ENCODE data around the gene KCNT2.

KCNT2 gene

DNA sequence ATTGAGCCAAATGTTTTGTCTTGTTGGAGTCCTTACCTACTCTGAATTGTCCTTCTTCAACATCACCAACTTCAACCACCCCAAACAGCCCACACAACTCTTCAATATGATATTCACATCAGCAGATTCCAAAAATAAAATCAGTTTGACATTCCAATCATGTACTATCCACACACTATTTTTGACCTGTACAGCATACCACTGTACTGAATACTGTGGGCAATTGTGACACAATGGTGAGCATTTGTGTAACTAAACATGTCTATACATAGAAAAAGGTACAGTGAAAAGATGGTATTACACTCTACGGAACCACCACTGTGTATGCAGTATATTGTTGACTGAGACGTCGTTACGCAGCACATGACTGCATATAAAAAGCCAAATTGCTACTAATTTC lies 223.1 kb downstream of the KCNT2 start:
- no peak for DNase-seq

DNA sequence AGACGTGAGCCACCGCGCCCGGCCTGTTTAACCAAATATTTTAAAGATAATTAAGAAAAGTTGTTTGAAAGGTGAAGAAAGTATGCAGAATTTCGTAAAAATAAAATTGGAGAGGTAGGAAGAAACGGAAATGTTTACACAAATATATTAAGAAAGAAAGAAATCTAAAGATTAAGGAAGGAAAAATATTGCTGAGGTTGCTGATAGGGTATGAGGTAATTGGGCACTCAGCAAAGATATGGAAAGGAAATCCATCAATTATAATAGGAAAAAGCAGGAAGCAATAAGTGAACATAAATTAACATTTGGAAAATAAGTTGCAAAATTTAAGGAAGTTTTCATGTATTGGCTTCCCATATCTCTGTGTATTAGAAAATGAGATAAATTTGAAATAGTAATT lies 225.9 kb downstream of the KCNT2 start:
- no peak for DNase-seq

GRCh38 chr1:196381544-196381943 lies 226.7 kb downstream of the KCNT2 start:
- no peak for DNase-seq

DNA sequence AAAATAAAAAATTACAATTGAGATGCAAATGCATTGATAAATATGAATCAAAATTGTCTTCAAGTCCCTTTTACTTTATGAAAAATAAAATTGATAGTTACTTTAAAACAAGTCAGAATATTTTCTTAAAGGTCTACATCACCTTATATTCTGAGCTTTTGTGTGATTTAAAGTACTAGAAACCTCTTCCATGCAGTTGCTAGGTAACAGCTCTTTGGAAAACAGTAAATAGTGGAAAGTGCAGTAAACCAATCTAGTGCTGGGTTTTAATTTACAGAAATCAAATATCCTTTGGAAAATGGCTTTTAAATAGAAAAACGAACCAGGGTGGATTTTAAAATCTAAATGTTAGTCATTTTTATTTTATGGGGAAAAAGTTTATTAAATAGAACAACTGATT lies 227.9 kb downstream of the KCNT2 start:
- DNase-seq: no peak

- DNase-seq: no peak
Measured at GRCh38 chr1:196377811-196378210, 230.4 kb downstream of the KCNT2 start.

DNA sequence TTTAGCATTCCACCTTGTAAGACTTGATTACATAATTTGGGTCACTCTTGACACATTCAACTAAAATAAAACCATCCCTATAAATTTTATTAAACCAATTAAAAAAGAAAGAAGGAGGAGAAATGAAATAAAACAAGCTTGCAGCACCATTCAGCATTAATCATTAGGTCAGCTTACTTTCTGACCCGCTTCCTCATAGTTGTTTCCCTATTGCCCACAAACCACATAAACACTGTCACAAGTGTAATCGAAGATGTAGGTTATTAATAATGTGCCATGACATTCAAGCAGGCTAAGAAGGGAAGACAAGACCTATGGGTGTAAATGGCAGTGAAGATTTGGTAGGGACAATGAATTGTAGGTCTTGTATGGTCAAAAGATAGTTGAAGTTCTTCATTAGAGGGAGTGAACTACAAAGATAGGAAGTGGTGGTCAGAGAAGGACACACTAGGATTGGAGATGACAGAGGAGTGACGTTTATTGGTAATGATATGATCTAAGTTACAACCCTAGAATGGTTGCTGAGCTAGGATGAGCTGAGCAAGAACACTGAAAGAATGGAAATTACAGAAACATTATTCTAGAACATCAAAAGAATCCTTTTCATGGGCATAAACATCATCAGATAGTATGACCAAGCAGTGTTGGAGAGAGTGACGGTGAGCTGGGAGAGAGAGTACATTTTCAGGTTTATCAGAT lies 231.5 kb downstream of the KCNT2 start:
- DNase-seq: no peak

DNA sequence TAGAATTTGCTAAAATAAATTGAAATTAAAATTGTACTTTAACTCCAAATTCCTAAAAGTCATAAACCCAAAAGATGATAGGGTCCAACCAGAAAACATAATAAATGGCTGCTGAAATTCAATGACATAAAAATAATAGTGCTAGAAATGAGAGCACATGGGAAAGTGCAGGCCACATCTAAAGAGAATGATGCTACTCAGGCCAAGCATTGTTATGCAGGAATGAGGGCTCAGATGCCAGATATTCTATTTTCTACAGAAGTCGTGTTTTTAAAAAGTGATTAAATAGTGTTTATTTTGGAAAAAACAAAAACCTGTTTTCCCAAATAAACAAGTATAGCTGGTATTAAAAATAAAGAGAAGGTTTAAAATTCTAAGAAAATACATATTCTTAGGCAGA lies 234.4 kb downstream of the KCNT2 start:
- no peak for DNase-seq

- no peak for DNase-seq
Measured at GRCh38 chr1:196372896-196373536, 235.2 kb downstream of the KCNT2 start.

DNA sequence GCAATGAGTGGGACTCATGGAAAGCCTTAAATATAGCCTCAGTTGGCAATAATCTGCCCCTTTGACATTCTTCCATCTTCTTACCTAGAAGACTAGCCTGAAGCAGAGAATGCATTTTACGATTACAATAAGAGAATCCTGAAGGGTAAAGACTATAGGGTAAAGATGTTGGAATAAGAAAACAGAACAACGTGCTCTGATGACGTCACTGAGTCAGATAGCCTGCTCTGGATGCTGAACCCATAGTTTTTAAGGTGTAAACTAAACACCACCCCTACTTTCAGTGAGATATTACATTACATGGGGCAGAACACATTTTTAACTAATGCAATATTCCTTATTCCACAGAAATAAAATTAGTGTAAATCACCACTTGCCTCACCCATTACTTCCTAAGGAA lies 240.4 kb downstream of the KCNT2 start:
- no peak for DNase-seq

GRCh38 chr1:196366817-196367495 lies 241.3 kb downstream of the KCNT2 start:
- no peak for DNase-seq

DNA sequence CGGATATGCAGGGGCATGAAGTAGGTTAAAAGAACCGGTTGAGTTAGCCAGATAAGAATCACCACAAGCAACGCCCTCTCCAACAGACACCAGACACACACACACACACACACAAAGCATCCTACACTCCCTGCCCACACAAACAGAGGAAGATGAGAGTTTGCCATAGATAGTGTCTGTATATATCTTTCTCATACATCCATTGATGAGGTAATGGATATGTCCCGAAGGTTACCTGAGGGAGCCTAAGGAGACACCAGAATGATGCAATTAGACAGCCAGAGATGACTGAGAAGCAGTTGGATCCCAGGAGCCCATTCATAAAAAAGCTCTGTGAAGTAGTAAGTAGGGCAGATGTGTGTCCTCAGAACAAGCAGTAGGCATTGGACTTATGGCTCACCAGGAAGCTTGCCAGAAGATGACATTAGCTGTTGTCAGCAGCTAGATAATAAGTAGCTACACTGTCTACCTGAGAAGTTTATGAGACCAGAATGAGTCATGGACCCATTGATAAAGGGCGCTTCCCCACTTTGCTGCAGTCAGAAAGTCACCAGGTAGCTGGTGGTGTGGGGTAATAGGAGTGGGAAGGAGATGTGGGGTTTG lies 247.0 kb downstream of the KCNT2 start:
- DNase-seq: no peak

- DNase-seq: no peak
Measured at GRCh38 chr1:196357913-196358312, 250.3 kb downstream of the KCNT2 start.

DNA sequence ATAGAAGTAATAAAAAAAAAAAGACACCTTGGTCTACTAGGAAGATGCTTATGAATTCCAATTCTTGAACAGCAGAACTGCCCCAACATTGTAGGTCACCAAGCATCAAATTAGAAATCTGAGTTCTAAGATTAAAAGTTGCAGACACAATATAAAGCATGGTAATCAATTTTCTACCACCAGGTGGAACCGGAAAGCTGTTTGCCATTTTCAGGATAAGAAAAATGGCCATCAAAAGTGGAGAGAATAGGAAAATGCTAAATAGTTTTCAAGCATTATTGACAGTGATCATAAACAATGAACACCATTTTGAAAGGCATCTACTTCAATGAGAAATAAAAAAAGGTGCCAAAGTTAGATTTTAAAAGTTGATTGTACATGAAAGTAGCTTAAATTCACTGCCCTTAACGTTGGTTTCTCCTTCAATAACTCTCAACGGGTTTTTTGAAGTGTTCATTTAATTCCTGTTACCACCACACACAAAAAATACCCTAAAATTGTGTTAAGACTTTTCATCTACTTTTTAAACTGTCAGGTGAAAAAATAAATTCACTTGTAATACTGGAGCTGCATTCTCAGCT lies 252.9 kb downstream of the KCNT2 start:
- DNase-seq: no peak

- no peak for DNase-seq
Measured at GRCh38 chr1:196344453-196344852, 263.8 kb downstream of the KCNT2 start.

- DNase-seq: no peak
Measured at GRCh38 chr1:196324345-196324744, 283.9 kb downstream of the KCNT2 start.

DNA sequence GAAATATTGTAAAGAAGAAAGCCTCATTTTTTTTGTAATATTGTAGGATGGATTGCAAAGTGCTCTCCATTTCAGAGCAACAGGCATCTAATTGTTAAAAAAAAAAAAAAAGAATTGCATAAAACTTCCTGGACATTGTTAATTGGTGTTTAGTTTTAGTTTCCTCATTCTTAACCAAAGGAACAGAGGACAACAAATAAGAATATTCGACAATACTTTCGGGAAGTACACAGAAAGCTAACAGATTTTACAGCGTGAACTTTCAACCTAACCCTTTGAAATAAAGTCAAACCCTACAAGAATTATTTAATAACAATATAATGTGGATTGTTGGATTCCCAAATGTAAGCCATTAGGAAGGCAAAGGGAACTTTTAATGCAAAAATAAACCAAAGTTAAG lies 284.4 kb downstream of the KCNT2 start:
- DNase-seq: no peak

DNA sequence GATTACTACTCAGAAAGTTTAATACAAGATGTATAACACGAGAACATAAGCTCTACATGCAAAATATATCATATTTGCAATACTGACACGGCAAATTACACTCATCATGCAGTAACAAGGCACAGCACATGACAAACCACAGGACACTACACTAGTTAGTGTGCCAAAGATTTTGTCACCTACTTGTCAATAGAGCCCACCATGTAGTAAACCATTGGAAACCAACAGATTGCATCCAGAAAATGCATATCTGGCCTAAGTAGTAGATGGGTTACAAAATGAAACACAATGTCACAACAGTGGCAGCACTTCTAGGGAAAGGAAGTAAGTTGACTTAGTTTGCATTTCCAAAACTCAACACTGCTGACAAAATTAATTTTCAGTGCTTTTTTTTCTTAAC lies 288.9 kb downstream of the KCNT2 start:
- DNase-seq: no peak

GRCh38 chr1:196317535-196318522 lies 290.4 kb downstream of the KCNT2 start:
- DNase-seq: no peak

DNA sequence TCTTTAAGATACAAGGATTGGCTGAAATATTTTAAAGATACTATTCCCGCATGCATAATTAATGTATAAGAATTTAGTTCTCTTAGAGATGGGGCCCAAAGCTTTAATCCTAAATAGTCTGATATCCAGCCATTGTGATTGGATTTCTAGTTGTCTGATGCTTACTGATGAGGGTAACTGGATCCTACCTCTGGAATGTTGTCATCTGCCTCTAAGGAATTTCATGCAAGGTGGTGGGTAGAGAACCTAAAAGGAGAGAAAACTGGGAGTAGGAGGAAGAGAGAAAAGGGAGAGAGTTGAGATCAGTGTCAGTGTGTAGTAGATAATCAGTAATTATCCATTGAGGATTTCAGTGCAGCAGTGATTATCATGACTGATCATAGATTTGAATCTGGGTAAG lies 295.5 kb downstream of the KCNT2 start:
- DNase-seq: no peak

DNA sequence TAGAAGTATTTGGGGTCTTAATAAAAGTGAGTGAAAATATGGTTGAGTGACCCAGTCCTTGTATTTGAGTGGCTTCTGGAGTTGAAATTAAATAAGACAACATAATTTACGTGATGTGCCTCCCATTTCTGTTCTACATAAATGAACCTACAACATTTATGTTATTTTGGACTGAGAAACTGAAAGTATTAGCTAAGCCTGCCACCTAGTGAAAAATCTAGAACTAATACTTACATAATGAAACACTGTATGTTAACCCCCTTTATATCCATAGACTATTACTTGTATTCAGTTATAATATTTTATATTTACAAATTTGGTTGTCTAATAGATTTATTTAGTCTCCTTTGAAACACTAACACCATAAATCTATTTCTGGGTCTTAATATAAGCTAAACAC lies 298.9 kb downstream of the KCNT2 start:
- no peak for DNase-seq

DNA sequence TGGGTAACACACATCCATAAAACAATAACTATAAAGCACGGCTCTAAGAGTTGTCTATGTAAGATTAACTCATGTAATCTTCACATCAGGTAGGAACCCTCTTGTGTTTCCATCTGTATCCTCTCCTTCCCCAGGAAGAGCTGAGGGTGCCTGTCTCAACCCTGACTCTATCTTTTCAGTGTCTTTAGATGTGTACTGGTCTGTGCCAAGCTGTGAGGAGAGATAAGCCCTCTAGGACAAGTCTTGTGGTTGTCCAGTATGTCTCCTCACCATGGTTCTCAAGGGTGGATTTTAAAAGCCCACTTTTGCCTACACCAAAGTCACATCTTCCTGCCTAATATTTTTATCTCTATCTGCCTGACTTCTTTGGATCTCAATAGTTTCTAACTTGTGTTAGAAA lies 300.1 kb downstream of the KCNT2 start:
- no peak for DNase-seq

GRCh38 chr1:196306421-196306820 lies 301.8 kb downstream of the KCNT2 start:
- DNase-seq: no peak

Measured in stimulated activated CD4-positive, alpha-beta T cell treated with anti-CD3 and anti-CD28 coated beads, Interleukin-4, amount 100 ng/mL, for 4 hours (primary cell).